Measurements from ENCODE around the gene ZNF786. TPM values are rescaled to one million over a fixed set of nuclear protein-coding genes. Genes with fewer than 3 reads are reported as not detected.
"Not testable (repeated sequence)": the region's sequence is repeated elsewhere in the genome, so short reads cannot be mapped to it uniquely, and the experiment has no call there.

ZNF786 gene
- total RNA-seq, 4 donors from 2014 or later, result 6.1 to 8.6 (median 7.0) TPM

GRCh38 chr7:149099058-149099457, 8.5 kb upstream of the ZNF786 start:
- Histone ChIP-seq H3K36me3 (peaks cover 0 to 14% of the 10 kb centered on the region in 2 donors), H3K9me3 (no peaks in the 10 kb centered on the region), H3K27me3 (no peaks in the 10 kb centered on the region), H3K4me3 (no peak overlapping the region), H3K27ac (no peak overlapping the region), H3K4me1 (no peaks in the 10 kb centered on the region)
- ATAC-seq, result no peak
- no peak for TF ChIP-seq POLR2A (IDR thresholded peaks at IDR 0.05)
- no peak for TF ChIP-seq CTCF (IDR thresholded peaks at IDR 0.05)
- TF ChIP-seq POLR2AphosphoS5 (IDR thresholded peaks at IDR 0.05), result no peak
- TF ChIP-seq EP300 (IDR thresholded peaks at IDR 0.05), result no peak
- WGBS, 2 donors (ENCODE audit: low coverage in 1 of 2), result 88 to 93% methylated on average over 3 of the region's 6 CpGs

GRCh38 chr7:149097088-149097487, 6.6 kb upstream of the ZNF786 start:
- TF ChIP-seq POLR2AphosphoS5 (IDR thresholded peaks at IDR 0.05) (no peak), CTCF (IDR thresholded peaks at IDR 0.05) (no peak), EP300 (IDR thresholded peaks at IDR 0.05) (no peak), POLR2A (IDR thresholded peaks at IDR 0.05) (no peak)

GRCh38 chr7:149093228-149093627, 2.7 kb upstream of the ZNF786 start:
- Histone ChIP-seq H3K27me3 (no peaks in the 10 kb centered on the region), H3K4me1 (peaks cover 0 to 21% (median 3%) of the 10 kb centered on the region in 3 donors), H3K4me3 (no peak overlapping the region), H3K9me3 (no peaks in the 10 kb centered on the region), H3K27ac (no peak overlapping the region), H3K36me3 (no peaks in the 10 kb centered on the region)
- ATAC-seq, result no peak
- TF ChIP-seq EP300 (IDR thresholded peaks at IDR 0.05) (no peak), POLR2A (IDR thresholded peaks at IDR 0.05) (no peak), POLR2AphosphoS5 (IDR thresholded peaks at IDR 0.05) (no peak), CTCF (IDR thresholded peaks at IDR 0.05) (no peak)
- 56 to 73% methylated on average over 3 to 4 of the region's 4 CpGs for WGBS, 2 donors (ENCODE audit: low coverage in 1 of 2)

More at GRCh38 chr7:149097088-149097487, 6.6 kb upstream of the ZNF786 start:
- no peak for ATAC-seq
- WGBS, 2 donors (ENCODE audit: low coverage in 1 of 2), result 66 to 73% methylated on average over 3 of the region's 4 CpGs
- H3K27me3 ChIP-seq, result no peaks in the 10 kb centered on the region
- H3K4me3 ChIP-seq, result no peak overlapping the region
- peaks cover 0 to 2% (median 0%) of the 10 kb centered on the region in 3 donors for H3K4me1 ChIP-seq
- no peak overlapping the region for H3K27ac ChIP-seq
- no peaks in the 10 kb centered on the region for H3K9me3 ChIP-seq
- no peaks in the 10 kb centered on the region for H3K36me3 ChIP-seq

- Histone ChIP-seq H3K27ac (peak overlapping the region in 2 of 4 donors; percentile 93 to 95), H3K4me1 (peaks cover 0 to 21% (median 3%) of the 10 kb centered on the region in 3 donors)
- H3K9me3 ChIP-seq, H3K4me3 ChIP-seq, ATAC-seq, H3K36me3 ChIP-seq, H3K27me3 ChIP-seq: not testable (repeated sequence)
- WGBS, 2 donors (ENCODE audit: low coverage in 1 of 2), result 93% methylated on average over 15 of the region's 20 CpGs; no CpG with 5 or more reads in 1 of the 2 donors
Observed at GRCh38 chr7:149092244-149092643, 1.7 kb upstream of the ZNF786 start.

- no peaks in the 10 kb centered on the region for H3K27me3 ChIP-seq
- no peak for ATAC-seq
- no peaks in the 10 kb centered on the region for H3K9me3 ChIP-seq
- H3K4me3 ChIP-seq, result no peak overlapping the region
- no peak overlapping the region for H3K27ac ChIP-seq
- peaks cover 0 to 8% of the 10 kb centered on the region in 2 donors for H3K36me3 ChIP-seq
- WGBS, 2 donors (ENCODE audit: low coverage in 1 of 2), result 91 to 94% methylated on average over 6 of the region's 6 CpGs
- TF ChIP-seq EP300 (IDR thresholded peaks at IDR 0.05) (no peak), CTCF (IDR thresholded peaks at IDR 0.05) (no peak), POLR2A (IDR thresholded peaks at IDR 0.05) (no peak), POLR2AphosphoS5 (IDR thresholded peaks at IDR 0.05) (no peak)
- H3K4me1 ChIP-seq, result peaks cover 0 to 21% (median 3%) of the 10 kb centered on the region in 3 donors
Observed at GRCh38 chr7:149087376-149087775, 3.1 kb downstream of the ZNF786 start.
